ENCODE data around the gene PNPLA2.
A peak's percentile ranks its signal among the peaks of the same experiment; 100 is the strongest.

Gene PNPLA2

GRCh38 chr11:862081-862661, 43.5 kb downstream of the PNPLA2 start:
- peaks cover 10% of the 10 kb centered on the region for H3K36me3 ChIP-seq (ENCODE audit: control insufficient read depth, insufficient read depth, low read length)
- H3K9ac ChIP-seq (ENCODE audit: low read depth, low read length), result no peak overlapping the region
- H3K9me3 ChIP-seq (ENCODE audit: control insufficient read depth, insufficient read depth, low read length), result no peaks in the 10 kb centered on the region
- no peak overlapping the region for H3K4me3 ChIP-seq (ENCODE audit: low read depth, low read length)
- H3K27ac ChIP-seq (ENCODE audit: low read depth, low read length), result peak overlapping the region; percentile 50
- peaks cover 20% of the 10 kb centered on the region for H3K4me1 ChIP-seq (ENCODE audit: control insufficient read depth, insufficient read depth, low read length)
- no peaks in the 10 kb centered on the region for H3K27me3 ChIP-seq (ENCODE audit: control insufficient read depth, insufficient read depth, low read length)

GRCh38 chr11:862696-863022, 43.9 kb downstream of the PNPLA2 start:
- Histone ChIP-seq H3K27ac (ENCODE audit: low read depth, low read length) (peak overlapping the region; percentile 86), H3K27me3 (ENCODE audit: control insufficient read depth, insufficient read depth, low read length) (no peaks in the 10 kb centered on the region), H3K36me3 (ENCODE audit: control insufficient read depth, insufficient read depth, low read length) (peaks cover 10% of the 10 kb centered on the region), H3K9me3 (ENCODE audit: control insufficient read depth, insufficient read depth, low read length) (no peaks in the 10 kb centered on the region), H3K4me3 (ENCODE audit: low read depth, low read length) (no peak overlapping the region; the same call in 1 of the 2 replicates), H3K4me1 (ENCODE audit: control insufficient read depth, insufficient read depth, low read length) (peaks cover 20% of the 10 kb centered on the region), H3K9ac (ENCODE audit: low read depth, low read length) (no peak overlapping the region)

DNA sequence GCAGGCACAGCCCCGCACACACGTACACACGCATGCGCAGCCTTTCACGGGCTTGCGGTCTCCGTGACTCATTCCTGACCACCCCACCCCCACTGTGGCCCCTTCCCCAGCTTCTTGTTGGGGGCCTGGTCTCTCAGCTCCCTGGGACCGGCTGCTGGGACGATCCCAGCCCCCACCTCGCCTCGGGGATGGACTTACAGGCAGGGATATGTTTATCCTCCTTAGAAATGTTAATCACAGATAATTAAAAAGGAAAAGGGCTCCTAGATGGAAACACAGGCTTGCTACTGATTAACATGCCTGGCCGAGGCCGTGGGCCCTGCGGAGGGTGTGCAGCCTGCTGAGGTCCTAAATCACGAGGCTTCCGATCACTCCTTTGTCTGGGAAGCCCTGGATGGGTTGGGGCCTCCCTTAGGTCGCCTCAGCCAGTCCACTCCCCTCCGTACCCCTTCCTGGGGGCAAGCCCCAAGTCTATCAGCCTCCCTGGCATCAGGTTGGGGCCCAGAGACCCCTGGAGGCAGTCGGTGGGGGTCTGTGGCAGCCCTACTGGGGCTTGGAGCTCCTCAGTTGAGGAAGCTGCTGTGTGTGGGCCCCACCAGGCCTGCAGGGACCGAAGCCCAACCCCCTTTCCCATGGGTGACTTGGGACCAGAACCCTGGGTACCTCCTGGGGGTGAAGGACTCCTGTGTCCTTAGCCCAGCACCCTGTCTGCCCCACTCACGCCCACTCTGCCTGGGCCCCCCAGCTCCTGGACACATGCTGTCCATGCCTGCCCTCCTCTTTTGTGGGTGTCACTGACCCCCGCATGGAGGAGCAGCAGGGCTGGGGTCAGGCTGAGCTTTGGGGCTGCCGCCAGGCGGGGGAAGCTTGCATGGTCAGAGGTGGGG, 44.6 kb downstream of the PNPLA2 start:
- Histone ChIP-seq H3K27me3 (ENCODE audit: control insufficient read depth, insufficient read depth, low read length) (no peaks in the 10 kb centered on the region), H3K4me1 (ENCODE audit: control insufficient read depth, insufficient read depth, low read length) (peaks cover 20% of the 10 kb centered on the region), H3K4me3 (ENCODE audit: low read depth, low read length) (no peak overlapping the region; the same call in 1 of the 2 replicates), H3K9me3 (ENCODE audit: control insufficient read depth, insufficient read depth, low read length) (no peaks in the 10 kb centered on the region), H3K27ac (ENCODE audit: low read depth, low read length) (peak overlapping the region; percentile 86), H3K9ac (ENCODE audit: low read depth, low read length) (no peak overlapping the region), H3K36me3 (ENCODE audit: control insufficient read depth, insufficient read depth, low read length) (peaks cover 10% of the 10 kb centered on the region)

GRCh38 chr11:863910-864827, 45.5 kb downstream of the PNPLA2 start:
- Histone ChIP-seq H3K9ac (ENCODE audit: low read depth, low read length) (no peak overlapping the region), H3K4me1 (ENCODE audit: control insufficient read depth, insufficient read depth, low read length) (peaks cover 20% of the 10 kb centered on the region), H3K4me3 (ENCODE audit: low read depth, low read length) (no peak overlapping the region), H3K27me3 (ENCODE audit: control insufficient read depth, insufficient read depth, low read length) (no peaks in the 10 kb centered on the region), H3K9me3 (ENCODE audit: control insufficient read depth, insufficient read depth, low read length) (no peaks in the 10 kb centered on the region), H3K27ac (ENCODE audit: low read depth, low read length) (peak overlapping the region; percentile 86), H3K36me3 (ENCODE audit: control insufficient read depth, insufficient read depth, low read length) (peaks cover 13% of the 10 kb centered on the region)

DNA sequence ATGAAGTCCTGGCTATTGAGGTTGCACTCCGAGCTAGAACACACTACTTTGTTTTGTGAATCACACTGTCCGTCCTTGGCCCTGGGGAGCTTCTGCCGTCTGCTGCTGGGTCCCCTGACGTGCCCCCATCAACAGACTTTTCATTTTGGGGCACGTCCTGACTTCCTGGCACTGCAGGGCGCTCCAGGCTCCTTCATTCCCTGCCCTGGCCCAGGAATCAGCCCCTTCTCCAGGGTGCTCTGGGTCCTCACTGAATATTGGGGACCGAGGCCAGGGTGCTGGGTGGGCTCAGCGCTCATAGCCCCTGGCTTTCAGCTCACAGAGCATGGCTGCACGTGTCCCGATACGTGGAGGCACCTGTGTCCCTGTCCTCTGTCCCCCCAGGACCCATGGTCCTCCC, 46.2 kb downstream of the PNPLA2 start:
- Histone ChIP-seq H3K27ac (ENCODE audit: low read depth, low read length) (no peak overlapping the region), H3K9ac (ENCODE audit: low read depth, low read length) (no peak overlapping the region), H3K9me3 (ENCODE audit: control insufficient read depth, insufficient read depth, low read length) (no peaks in the 10 kb centered on the region), H3K4me1 (ENCODE audit: control insufficient read depth, insufficient read depth, low read length) (peaks cover 20% of the 10 kb centered on the region), H3K4me3 (ENCODE audit: low read depth, low read length) (no peak overlapping the region), H3K36me3 (ENCODE audit: control insufficient read depth, insufficient read depth, low read length) (peaks cover 13% of the 10 kb centered on the region), H3K27me3 (ENCODE audit: control insufficient read depth, insufficient read depth, low read length) (no peaks in the 10 kb centered on the region)

DNA sequence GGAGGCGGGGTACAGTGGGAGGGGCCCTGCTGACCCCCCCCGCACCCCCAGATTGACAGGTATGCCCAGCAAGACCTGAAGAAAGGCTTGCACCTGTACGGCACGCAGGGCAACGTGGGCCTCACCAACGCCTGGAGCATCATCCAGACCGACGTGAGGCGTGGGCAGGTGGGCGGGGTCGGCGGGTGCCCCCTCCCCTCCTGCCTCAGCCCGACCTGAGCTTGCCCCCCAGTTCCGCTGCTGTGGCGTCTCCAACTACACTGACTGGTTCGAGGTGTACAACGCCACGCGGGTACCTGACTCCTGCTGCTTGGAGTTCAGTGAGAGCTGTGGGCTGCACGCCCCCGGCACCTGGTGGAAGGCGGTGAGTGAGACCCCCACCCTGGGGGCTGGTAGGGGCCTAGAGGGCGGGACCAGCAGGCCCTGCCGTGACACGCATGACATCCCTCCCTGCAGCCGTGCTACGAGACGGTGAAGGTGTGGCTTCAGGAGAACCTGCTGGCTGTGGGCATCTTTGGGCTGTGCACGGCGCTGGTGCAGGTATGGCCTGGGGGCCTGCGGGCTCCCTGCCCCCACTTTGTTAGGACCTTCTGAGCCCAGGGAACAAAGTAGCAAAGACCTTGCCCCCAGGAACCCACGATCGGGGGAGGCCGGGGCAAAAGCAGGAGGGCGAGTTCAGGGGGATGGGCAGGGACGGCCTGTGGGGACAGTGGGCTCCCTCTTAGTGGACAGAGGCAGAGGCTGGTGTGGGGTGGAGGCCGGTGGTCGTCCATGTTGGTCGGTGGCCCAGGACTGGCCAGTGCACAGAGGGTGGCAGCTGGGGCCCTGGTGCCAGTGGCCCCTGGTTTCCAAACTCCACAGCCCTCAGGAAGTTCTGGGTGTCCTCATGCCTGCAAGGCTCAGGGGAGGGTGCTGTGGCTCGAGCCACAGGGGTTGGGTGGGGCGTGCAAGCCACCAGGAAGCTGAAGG, 47.0 kb downstream of the PNPLA2 start:
- Histone ChIP-seq H3K27me3 (ENCODE audit: control insufficient read depth, insufficient read depth, low read length) (no peaks in the 10 kb centered on the region), H3K27ac (ENCODE audit: low read depth, low read length) (no peak overlapping the region), H3K4me1 (ENCODE audit: control insufficient read depth, insufficient read depth, low read length) (peaks cover 20% of the 10 kb centered on the region), H3K9me3 (ENCODE audit: control insufficient read depth, insufficient read depth, low read length) (no peaks in the 10 kb centered on the region), H3K36me3 (ENCODE audit: control insufficient read depth, insufficient read depth, low read length) (peaks cover 13% of the 10 kb centered on the region), H3K9ac (ENCODE audit: low read depth, low read length) (no peak overlapping the region), H3K4me3 (ENCODE audit: low read depth, low read length) (no peak overlapping the region)

DNA sequence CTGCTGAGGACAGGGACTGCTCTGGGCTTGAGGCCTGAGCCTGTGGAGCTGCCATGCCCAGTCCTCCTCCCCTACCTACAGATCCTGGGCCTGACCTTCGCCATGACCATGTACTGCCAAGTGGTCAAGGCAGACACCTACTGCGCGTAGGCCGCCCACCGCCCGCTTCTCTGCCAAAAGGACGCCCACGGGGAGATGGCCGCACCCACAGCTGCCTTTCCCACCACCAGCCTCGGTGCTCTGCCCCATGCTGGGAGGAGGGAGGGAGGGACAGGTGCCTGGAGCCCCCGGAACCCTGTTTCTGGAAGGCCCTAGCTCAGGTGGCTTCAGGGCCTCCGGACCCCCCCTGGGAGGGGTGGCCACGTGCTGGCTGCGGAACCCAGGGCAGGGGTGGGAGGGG, 47.8 kb downstream of the PNPLA2 start:
- Histone ChIP-seq H3K4me1 (ENCODE audit: control insufficient read depth, insufficient read depth, low read length) (peaks cover 20% of the 10 kb centered on the region), H3K27me3 (ENCODE audit: control insufficient read depth, insufficient read depth, low read length) (no peaks in the 10 kb centered on the region), H3K9me3 (ENCODE audit: control insufficient read depth, insufficient read depth, low read length) (no peaks in the 10 kb centered on the region), H3K4me3 (ENCODE audit: low read depth, low read length) (no peak overlapping the region), H3K9ac (ENCODE audit: low read depth, low read length) (no peak overlapping the region), H3K27ac (ENCODE audit: low read depth, low read length) (no peak overlapping the region), H3K36me3 (ENCODE audit: control insufficient read depth, insufficient read depth, low read length) (peaks cover 13% of the 10 kb centered on the region)

DNA sequence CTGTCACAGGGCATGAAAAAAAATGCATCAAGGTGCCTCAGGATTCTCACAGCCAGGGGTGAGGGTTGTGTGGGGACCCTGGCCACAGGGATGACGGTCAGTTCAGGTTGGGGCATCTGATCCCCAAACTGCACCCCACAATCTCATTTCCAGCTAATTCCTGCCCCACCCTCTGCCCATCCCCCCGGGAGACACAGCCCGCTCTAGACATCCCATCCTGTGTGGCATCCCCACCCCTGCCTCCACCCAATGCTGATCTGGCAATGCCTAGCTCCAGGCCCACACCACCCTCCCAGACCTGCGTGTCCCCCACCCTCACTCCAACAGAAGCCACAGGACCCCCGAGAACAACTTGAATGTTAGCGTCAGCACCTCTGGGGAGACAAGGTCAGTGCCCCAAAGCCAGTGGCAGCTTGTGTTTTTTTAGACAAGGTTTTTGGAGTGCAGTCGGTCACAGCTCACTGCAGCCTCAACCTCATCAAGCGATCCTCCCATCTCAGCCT, 49.2 kb downstream of the PNPLA2 start:
- H3K9me3 ChIP-seq (ENCODE audit: control insufficient read depth, insufficient read depth, low read length), result no peaks in the 10 kb centered on the region
- peaks cover 9% of the 10 kb centered on the region for H3K4me1 ChIP-seq (ENCODE audit: control insufficient read depth, insufficient read depth, low read length)
- H3K4me3 ChIP-seq (ENCODE audit: low read depth, low read length), result no peak overlapping the region
- no peak overlapping the region for H3K27ac ChIP-seq (ENCODE audit: low read depth, low read length)
- peaks cover 13% of the 10 kb centered on the region for H3K36me3 ChIP-seq (ENCODE audit: control insufficient read depth, insufficient read depth, low read length)
- no peaks in the 10 kb centered on the region for H3K27me3 ChIP-seq (ENCODE audit: control insufficient read depth, insufficient read depth, low read length)
- H3K9ac ChIP-seq (ENCODE audit: low read depth, low read length), result no peak overlapping the region

GRCh38 chr11:868394-868793, 49.7 kb downstream of the PNPLA2 start:
- Histone ChIP-seq H3K9ac (ENCODE audit: low read depth, low read length) (no peak overlapping the region), H3K36me3 (ENCODE audit: control insufficient read depth, insufficient read depth, low read length) (peaks cover 13% of the 10 kb centered on the region), H3K4me1 (ENCODE audit: control insufficient read depth, insufficient read depth, low read length) (peaks cover 5% of the 10 kb centered on the region), H3K27me3 (ENCODE audit: control insufficient read depth, insufficient read depth, low read length) (no peaks in the 10 kb centered on the region), H3K27ac (ENCODE audit: low read depth, low read length) (no peak overlapping the region), H3K9me3 (ENCODE audit: control insufficient read depth, insufficient read depth, low read length) (no peaks in the 10 kb centered on the region), H3K4me3 (ENCODE audit: low read depth, low read length) (no peak overlapping the region)

DNA sequence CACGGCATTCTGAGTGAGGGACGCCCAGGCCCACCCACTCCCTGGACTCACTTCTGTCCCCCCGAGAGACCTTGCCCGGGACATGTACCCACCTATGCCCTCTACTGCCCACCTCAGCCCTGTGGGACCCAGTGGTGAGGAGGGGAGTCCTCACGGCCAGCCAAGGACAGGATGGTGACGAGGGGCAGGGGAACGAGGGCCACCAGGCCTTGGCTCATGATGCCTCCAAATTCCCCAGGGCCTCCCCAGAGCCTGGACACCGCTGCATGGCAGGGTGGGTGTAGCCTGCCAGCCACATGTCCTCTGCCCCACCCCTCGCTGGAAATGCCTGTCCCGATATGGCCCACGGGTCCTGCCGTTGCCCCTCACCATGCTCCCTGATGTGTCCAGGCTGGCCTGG, 50.1 kb downstream of the PNPLA2 start:
- Histone ChIP-seq H3K9ac (ENCODE audit: low read depth, low read length) (no peak overlapping the region), H3K27me3 (ENCODE audit: control insufficient read depth, insufficient read depth, low read length) (no peaks in the 10 kb centered on the region), H3K9me3 (ENCODE audit: control insufficient read depth, insufficient read depth, low read length) (no peaks in the 10 kb centered on the region), H3K4me1 (ENCODE audit: control insufficient read depth, insufficient read depth, low read length) (peaks cover under 1% of the 10 kb centered on the region; the same call in 1 of the 2 replicates), H3K36me3 (ENCODE audit: control insufficient read depth, insufficient read depth, low read length) (peaks cover 13% of the 10 kb centered on the region), H3K27ac (ENCODE audit: low read depth, low read length) (no peak overlapping the region), H3K4me3 (ENCODE audit: low read depth, low read length) (no peak overlapping the region)
